GM19372 (cell line): ENCODE measurements around the gene CAMK2D.
"Not testable (repeated sequence)": the region's sequence is repeated elsewhere in the genome, so short reads cannot be mapped to it uniquely, and the experiment has no call there.

Experiments used
- ATAC-seq: cut with Tn5 transposase; IDR thresholded peaks from one replicate; pipeline ENCODE4 v1.9.1; 2021; ENCODE audit warnings: mild to moderate bottlenecking, low read depth, moderate library complexity; ENCODE audit not compliant: unreplicated experiment

CAMK2D gene

GRCh38 chr4:113761620-113762185, at the start of gene CAMK2D:
Gene CAMK2D (minus strand): TSS chr4:113761738. CDS start chr4:113761068, 670 bp downstream.
- ATAC-seq = peak; percentile 47

GRCh38 chr4:113810906-113811305, 49.4 kb upstream of the CAMK2D start:
- no peak for ATAC-seq

GRCh38 chr4:113809311-113809710, 47.8 kb upstream of the CAMK2D start:
- no peak for ATAC-seq

GRCh38 chr4:113806850-113807249, 45.3 kb upstream of the CAMK2D start:
- no peak for ATAC-seq

- ATAC-seq = no peak
Measured at GRCh38 chr4:113801882-113802281, 40.3 kb upstream of the CAMK2D start.

GRCh38 chr4:113796381-113796780, 34.8 kb upstream of the CAMK2D start:
- not testable (repeated sequence) for ATAC-seq

GRCh38 chr4:113790478-113790877, 28.9 kb upstream of the CAMK2D start:
- ATAC-seq = no peak

- no peak for ATAC-seq
Measured at GRCh38 chr4:113788888-113789287, 27.4 kb upstream of the CAMK2D start.

- ATAC-seq = no peak
Measured at GRCh38 chr4:113785781-113786180, 24.2 kb upstream of the CAMK2D start.

- ATAC-seq = no peak
Measured at GRCh38 chr4:113784497-113785250, 23.1 kb upstream of the CAMK2D start.

- ATAC-seq = no peak
Measured at GRCh38 chr4:113783701-113784100, 22.2 kb upstream of the CAMK2D start.

- no peak for ATAC-seq
Measured at GRCh38 chr4:113783289-113783688, 21.8 kb upstream of the CAMK2D start.

GRCh38 chr4:113781439-113782040, 20.0 kb upstream of the CAMK2D start:
- ATAC-seq = no peak

GRCh38 chr4:113776679-113777078, 15.1 kb upstream of the CAMK2D start:
- no peak for ATAC-seq

GRCh38 chr4:113776016-113776415, 14.5 kb upstream of the CAMK2D start:
- no peak for ATAC-seq

GRCh38 chr4:113773756-113774155, 12.2 kb upstream of the CAMK2D start:
- no peak for ATAC-seq

GRCh38 chr4:113773014-113773413, 11.5 kb upstream of the CAMK2D start:
- no peak for ATAC-seq

GRCh38 chr4:113772319-113772718, 10.8 kb upstream of the CAMK2D start:
- no peak for ATAC-seq

- no peak for ATAC-seq
Measured at GRCh38 chr4:113769744-113770143, 8.2 kb upstream of the CAMK2D start.

GRCh38 chr4:113768952-113769351, 7.4 kb upstream of the CAMK2D start:
- no peak for ATAC-seq

- ATAC-seq = no peak
Measured at GRCh38 chr4:113766882-113767281, 5.3 kb upstream of the CAMK2D start.
